ENCODE results near the gene KCNMA1.

GRCh38 chr10:76840802-76841201 is 796.8 kb downstream of the KCNMA1 start:
- TF ChIP-seq CTCF (IDR thresholded peaks at IDR 0.05 in 4 of 5, conservative IDR thresholded peaks at IDR 0.05 in 1 of 5) (no peak), POLR2A (IDR thresholded peaks at IDR 0.05) (no peak)
